PC-3 (cell line): ENCODE results near the gene FASTK. TPM values are rescaled to one million over a fixed set of nuclear protein-coding genes. Genes with fewer than 3 reads are reported as not detected.

Experiments
- ATAC-seq: fragments of 200-7000 bp; cut with Tn5 transposase; 2 replicates; pipeline ENCODE4 v1.9.1; 2020; ENCODE audit warnings: mild to moderate bottlenecking, moderate library complexity
- BruUV-seq: library from RNA; stranded (reverse); fragments of 400-500 nt; replicated peaks from 2 replicates; lab custom pipeline; 2021; lab: Mats Ljungman, UMichigan
- CTCF ChIA-PET: fragments of 300-600 bp; sonication (Branson Sonifier 250); formaldehyde crosslinking; loops from one replicate; lab custom pipeline; 2022; ENCODE audit warnings: antibody characterized with exemption; lab: Charles Lee
- POLR2A ChIA-PET: fragments of 300-600 bp; sonication (Branson Sonifier 250); formaldehyde crosslinking; loops from one replicate; lab custom pipeline; 2022; ENCODE audit warnings: antibody characterized with exemption; ENCODE audit not compliant: unreplicated experiment; lab: Charles Lee
- DNase-seq: peaks from one replicate; pipeline ENCODE4 v3.0.0-alpha.2; 2015
- H2AFZ ChIP-seq: fragments of 300-600 bp; sonication (generic); 2 replicates; pipeline ENCODE4 v1.6.0; 2016; ENCODE audit warnings: antibody characterized with exemption, low read length
- H3F3A ChIP-seq: fragments of 300-600 bp; sonication (generic); one replicate; pipeline ENCODE4 v1.6.0; 2017; ENCODE audit warnings: antibody characterized with exemption, low read length, control low read depth, mild to moderate bottlenecking; ENCODE audit not compliant: unreplicated experiment
- H3K27ac ChIP-seq: fragments of 300-600 bp; sonication (generic); 2 replicates; pipeline ENCODE4 v1.5.1; 2016; ENCODE audit warnings: mild to moderate bottlenecking, low read length
- H3K27me3 ChIP-seq: fragments of 300-600 bp; sonication (generic); 2 replicates; pipeline ENCODE4 v1.6.1; 2016; ENCODE audit warnings: low read length, mixed read lengths
- H3K36me3 ChIP-seq: fragments of 300-600 bp; sonication (generic); 2 replicates; pipeline ENCODE4 v1.6.1; 2016; ENCODE audit warnings: low read depth, mixed run types, low read length, mixed read lengths
- H3K4me1 ChIP-seq: fragments of 300-600 bp; sonication (generic); 2 replicates; pipeline ENCODE4 v1.5.1; 2016; ENCODE audit warnings: low read length; ENCODE audit not compliant: insufficient read depth
- H3K4me2 ChIP-seq: fragments of 300-600 bp; sonication (generic); 2 replicates; pipeline ENCODE4 v1.6.0; 2016; ENCODE audit warnings: low read length
- H3K4me3 ChIP-seq: fragments of 300-600 bp; sonication (generic); 2 replicates; pipeline ENCODE4 v1.5.1; 2016; ENCODE audit warnings: mild to moderate bottlenecking, low read length, mixed read lengths
- H3K79me2 ChIP-seq: fragments of 300-600 bp; sonication (generic); 2 replicates; pipeline ENCODE4 v1.6.1; 2017; ENCODE audit warnings: low read length, mixed read lengths
- H3K9ac ChIP-seq: fragments of 300-600 bp; sonication (generic); 2 replicates; pipeline ENCODE4 v1.6.0; 2016; ENCODE audit warnings: mild to moderate bottlenecking, low read length
- H3K9me2 ChIP-seq: fragments of 300-600 bp; sonication (generic); replicated peaks from 2 replicates; pipeline ENCODE4 v1.6.1; 2016; ENCODE audit warnings: mixed run types, low read length, mixed read lengths
- H3K9me3 ChIP-seq: fragments of 300-600 bp; sonication (generic); 2 replicates; pipeline ENCODE4 v1.6.1; 2016; ENCODE audit warnings: low read length, mixed read lengths
- H4K20me1 ChIP-seq: fragments of 300-600 bp; sonication (generic); 2 replicates; pipeline ENCODE4 v1.6.1; 2016; ENCODE audit warnings: low read length, mixed read lengths
- CTCF ChIP-seq: fragments of 300-600 bp; sonication (generic); conservative IDR thresholded peaks from 2 replicates; pipeline ENCODE4 v1.5.1; 2017; ENCODE audit warnings: antibody characterized with exemption, low read depth, mild to moderate bottlenecking, low read length
- EZH2 ChIP-seq: fragments of 300-600 bp; sonication (generic); IDR thresholded peaks from one replicate; pipeline ENCODE4 v1.6.1; 2017; ENCODE audit warnings: antibody characterized with exemption, mild to moderate bottlenecking, low read length; ENCODE audit not compliant: unreplicated experiment
- EZH2phosphoT487 ChIP-seq: fragments of 300-600 bp; sonication (generic); IDR thresholded peaks from 2 replicates; pipeline ENCODE4 v1.6.1; 2018; ENCODE audit warnings: mild to moderate bottlenecking, antibody characterized with exemption, low read length, borderline replicate concordance
- intact Hi-C: fragments of 100-400 bp; cut with micrococcal nuclease; formaldehyde crosslinking; loops from 2 replicates; pipeline ENCODE4 v1.9.0; 2023
- total RNA-seq: library from RNA; depleted of rRNA; stranded (reverse); fragments of >200 nt; gene quantifications from 2 replicates; pipeline ENCODE4 v1.2.3, GENCODE V29; 2014

The FASTK gene
- total RNA-seq, 1 experiment from 2014 or later, result 163 TPM

- H3K9me2 ChIP-seq, result no peaks in the 10 kb centered on the region
- no peaks in the 10 kb centered on the region for H3F3A ChIP-seq
- DNase-seq, result no peak
- ATAC-seq, result no peak
- no TSS peak for BruUV-seq
- intact Hi-C loops, result no loop called here
- peak overlapping the region; percentile 66 for H3K4me3 ChIP-seq
- POLR2A ChIA-PET, result no interaction called here
- H3K4me2 ChIP-seq, result peak overlapping the region; percentile 94
- no peaks in the 10 kb centered on the region for H3K27me3 ChIP-seq
- H3K9ac ChIP-seq, result no peak overlapping the region
- H3K4me1 ChIP-seq, result peaks cover 55% of the 10 kb centered on the region
- peaks cover 55% of the 10 kb centered on the region for H3K79me2 ChIP-seq
- no peaks in the 10 kb centered on the region for H3K9me3 ChIP-seq
- peak overlapping the region; percentile 84; the same call in 1 of the 2 replicates for H2AFZ ChIP-seq
- H3K27ac ChIP-seq, result no peak overlapping the region
- TF ChIP-seq CTCF (no peak), EZH2phosphoT487 (no peak), EZH2 (no peak)
- H3K36me3 ChIP-seq, result no peaks in the 10 kb centered on the region
- CTCF ChIA-PET, result interaction anchor here (0.5 kb wide), 1 partner anchor 146 kb away, joined by 10 read pairs; no protein-coding TSS in a partner anchor
- peaks cover 4% of the 10 kb centered on the region; the same call in 1 of the 2 replicates for H4K20me1 ChIP-seq
These were observed 4.7 kb upstream of the FASTK start for GRCh38 chr7:151085329-151085690.

GRCh38 chr7:151083824-151084160, 3.2 kb upstream of the FASTK start:
- ATAC-seq, result no peak
- peak overlapping the region; percentile 98 for H3K9ac ChIP-seq
- no peak for DNase-seq
- no peaks in the 10 kb centered on the region for H3K9me2 ChIP-seq
- no TSS peak for BruUV-seq
- ChIA-PET POLR2A (interaction anchor here (0.7 kb wide), 1 partner anchor 21 kb away, joined by 23 read pairs; no protein-coding TSS in a partner anchor), CTCF (no interaction called here)
- intact Hi-C loops, result no loop called here
- no peaks in the 10 kb centered on the region for H3K27me3 ChIP-seq
- no peaks in the 10 kb centered on the region for H3F3A ChIP-seq
- peaks cover 52% of the 10 kb centered on the region for H3K4me1 ChIP-seq
- no peak overlapping the region for H3K27ac ChIP-seq
- H4K20me1 ChIP-seq, result no peaks in the 10 kb centered on the region
- peak overlapping the region; percentile 95 for H3K4me2 ChIP-seq
- H3K4me3 ChIP-seq, result peak overlapping the region; percentile 91
- peak overlapping the region; percentile 97 for H2AFZ ChIP-seq
- peaks cover 55% of the 10 kb centered on the region for H3K79me2 ChIP-seq
- TF ChIP-seq EZH2, result no peak
- no peak for TF ChIP-seq CTCF
- no peak for TF ChIP-seq EZH2phosphoT487
- H3K36me3 ChIP-seq, result no peaks in the 10 kb centered on the region; the same call in 1 of the 2 replicates
- no peaks in the 10 kb centered on the region for H3K9me3 ChIP-seq

DNA sequence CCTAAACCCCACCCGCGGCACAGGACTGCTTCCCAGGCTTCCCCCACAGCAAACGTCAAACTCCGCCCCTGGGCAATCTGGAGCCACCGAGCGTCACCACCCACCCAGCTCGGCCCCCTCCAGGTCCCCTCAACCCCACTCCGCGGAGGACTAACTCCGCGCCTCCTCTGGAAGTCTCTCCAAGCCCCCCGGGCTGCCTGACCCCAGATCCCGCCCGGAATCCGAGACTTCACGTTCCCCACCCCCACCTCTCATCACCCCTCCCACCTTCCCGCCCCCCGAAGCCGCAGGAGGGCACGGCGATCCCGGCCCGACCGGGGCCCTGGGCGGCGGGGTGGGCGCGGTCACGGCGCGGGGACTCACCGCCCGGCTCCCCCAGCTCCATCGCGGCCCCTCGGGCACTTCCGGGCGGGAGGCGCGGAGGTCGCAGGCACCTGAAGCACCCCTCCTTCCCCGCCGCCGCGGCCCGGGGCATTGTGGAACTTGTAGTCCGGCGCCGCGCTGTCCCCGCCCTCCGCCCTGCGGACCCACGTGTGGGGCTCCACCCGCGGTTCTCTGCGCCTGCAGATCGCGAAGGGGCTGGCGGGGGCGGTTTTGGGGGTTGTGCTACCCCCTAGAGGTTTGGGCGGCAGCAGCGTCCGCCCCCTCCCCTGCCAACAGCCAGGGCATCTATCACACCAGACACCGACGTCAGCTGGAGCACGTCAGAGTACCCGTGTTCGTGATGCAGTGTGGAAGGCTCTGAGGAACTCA, 2.6 kb upstream of the FASTK start, which contains the start of gene TMUB1:
TSS of gene TMUB1 (minus strand) at position 423 of the 753 bp plus-strand sequence. CDS start 930 bp downstream, outside the sequence.
- H4K20me1 ChIP-seq, result no peaks in the 10 kb centered on the region
- peak; percentile 49 for DNase-seq
- peaks cover 47% of the 10 kb centered on the region for H3K4me1 ChIP-seq
- H3K36me3 ChIP-seq, result no peaks in the 10 kb centered on the region; the same call in 1 of the 2 replicates
- H3K9me3 ChIP-seq, result no peaks in the 10 kb centered on the region
- ChIA-PET CTCF (no interaction called here), POLR2A (interaction anchor here (0.7 kb wide), 1 partner anchor 20 kb away, joined by 23 read pairs; no protein-coding TSS in a partner anchor)
- intact Hi-C loops, result no loop called here
- ATAC-seq, result peak; percentile 13
- BruUV-seq, result no TSS peak
- H3K27me3 ChIP-seq, result no peaks in the 10 kb centered on the region
- TF ChIP-seq EZH2phosphoT487, result no peak
- TF ChIP-seq CTCF, result no peak
- no peak for TF ChIP-seq EZH2
- H3K4me3 ChIP-seq, result peak within 1 kb of the TSS; percentile 91
- H3K9me2 ChIP-seq, result no peaks in the 10 kb centered on the region
- peak within 1 kb of the TSS; percentile 65 for H3K27ac ChIP-seq
- peak within 1 kb of the TSS; percentile 98 for H3K9ac ChIP-seq
- peak within 1 kb of the TSS; percentile 95 for H3K4me2 ChIP-seq
- H2AFZ ChIP-seq, result peak within 1 kb of the TSS; percentile 97
- no peaks in the 10 kb centered on the region for H3F3A ChIP-seq
- H3K79me2 ChIP-seq, result peaks cover 55% of the 10 kb centered on the region
